NCI-H2029 treated with DMSO at 0.1 percent for 48 hours (cell line): ENCODE results near the gene EFL1.
A peak's percentile ranks its signal among the peaks of the same experiment; 100 is the strongest.
"Not testable (repeated sequence)": the region's sequence is repeated elsewhere in the genome, so short reads cannot be mapped to it uniquely, and the experiment has no call there.

Experiments used
- DNase-seq: peaks from one replicate; lab custom pipeline; 2025; lab: John Stamatoyannopoulos, UW

The EFL1 gene

GRCh38 chr15:82197733-82198594 lies 64.6 kb downstream of the EFL1 start:
- DNase-seq: peak; percentile 11

GRCh38 chr15:82196353-82196752 lies 66.2 kb downstream of the EFL1 start:
- DNase-seq: no peak

- DNase-seq: not testable (repeated sequence)
These were observed 66.7 kb downstream of the EFL1 start for GRCh38 chr15:82195818-82196217.

- not testable (repeated sequence) for DNase-seq
These were observed 68.0 kb downstream of the EFL1 start for GRCh38 chr15:82194488-82194887.

GRCh38 chr15:82193435-82193834 lies 69.1 kb downstream of the EFL1 start:
- not testable (repeated sequence) for DNase-seq

GRCh38 chr15:82192394-82192793 lies 70.1 kb downstream of the EFL1 start:
- not testable (repeated sequence) for DNase-seq

GRCh38 chr15:82186719-82187406 lies 75.7 kb downstream of the EFL1 start:
- DNase-seq: no peak

GRCh38 chr15:82186161-82186560 lies 76.4 kb downstream of the EFL1 start:
- no peak for DNase-seq

GRCh38 chr15:82184776-82185175 lies 77.8 kb downstream of the EFL1 start:
- DNase-seq: no peak

GRCh38 chr15:82184355-82184754 lies 78.2 kb downstream of the EFL1 start:
- DNase-seq: no peak

- no peak for DNase-seq
These were observed 79.2 kb downstream of the EFL1 start for GRCh38 chr15:82183121-82184031.

GRCh38 chr15:82181371-82181770 lies 81.2 kb downstream of the EFL1 start:
- no peak for DNase-seq

GRCh38 chr15:82178061-82178460 lies 84.5 kb downstream of the EFL1 start:
- DNase-seq: no peak

GRCh38 chr15:82177291-82178010 lies 85.1 kb downstream of the EFL1 start:
- DNase-seq: no peak

GRCh38 chr15:82176542-82176941 lies 86.0 kb downstream of the EFL1 start:
- DNase-seq: no peak

- no peak for DNase-seq
These were observed 87.9 kb downstream of the EFL1 start for GRCh38 chr15:82174471-82175235.

- no peak for DNase-seq
These were observed 89.4 kb downstream of the EFL1 start for GRCh38 chr15:82173108-82173507.

GRCh38 chr15:82172506-82172905 lies 90.0 kb downstream of the EFL1 start:
- no peak for DNase-seq

- no peak for DNase-seq
These were observed 93.8 kb downstream of the EFL1 start for GRCh38 chr15:82168757-82169156.

GRCh38 chr15:82168296-82168695 lies 94.2 kb downstream of the EFL1 start:
- DNase-seq: no peak

GRCh38 chr15:82165948-82166376 lies 96.6 kb downstream of the EFL1 start:
- no peak for DNase-seq
